Stimulated activated effector memory CD8-positive, alpha-beta T cell treated with anti-CD3 and anti-CD28 coated beads, Interleukin-12 subunit alpha, Interleukin-12 subunit beta, amount 100 ng/mL, for 72 hours (primary cell): ENCODE measurements around the gene MAN2B2.
A peak's percentile ranks its signal among the peaks of the same experiment; 100 is the strongest.

Experiments used
- ATAC-seq: fragments of 150-1000 bp; cut with Tn5 transposase; 2 replicates; pipeline ENCODE4 v1.10.0; 2021
- DNase-seq, 2 donors: peaks; one replicate each; pipeline ENCODE4 v3.0.0; 2021 to 2022; ENCODE audit warnings: low spot score in 2 of 2
- H3K27ac Mint-ChIP-seq: one replicate; pipeline ENCODE4 v1.8.0; 2022; ENCODE audit warnings: mild to moderate bottlenecking, mixed read lengths
- H3K36me3 Mint-ChIP-seq: one replicate; pipeline ENCODE4 v1.8.0; 2022; ENCODE audit warnings: mild to moderate bottlenecking, mixed read lengths
- H3K4me1 Mint-ChIP-seq: one replicate; pipeline ENCODE4 v1.8.0; 2022; ENCODE audit warnings: mixed read lengths
- H3K4me3 Mint-ChIP-seq: one replicate; pipeline ENCODE4 v1.8.0; 2022; ENCODE audit warnings: mild to moderate bottlenecking, mixed read lengths
- H3K9me3 Mint-ChIP-seq: one replicate; pipeline ENCODE4 v1.8.0; 2022; ENCODE audit warnings: mixed read lengths

Gene MAN2B2

DNA sequence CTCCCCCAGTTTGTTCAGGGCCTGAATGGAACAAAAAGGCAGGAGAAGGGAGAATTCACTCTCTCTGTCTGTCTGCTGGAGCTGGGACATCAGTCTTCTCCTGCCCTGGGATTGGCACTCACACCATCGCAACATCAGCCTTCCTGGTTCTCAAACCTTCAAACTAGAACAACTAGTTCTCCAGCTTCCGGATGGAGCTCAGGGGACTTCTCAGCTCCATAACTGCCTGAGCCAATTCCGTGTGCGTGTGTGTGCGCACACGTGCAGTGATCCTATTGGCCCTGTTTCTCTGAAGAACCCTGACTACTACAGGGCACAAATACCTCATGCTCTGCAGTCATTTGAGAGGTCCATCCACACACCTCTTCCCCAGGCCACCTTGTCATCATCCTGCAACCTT is 18.7 kb upstream of the MAN2B2 start:
- Mint-ChIP-seq H3K4me1 (peaks cover 13% of the 10 kb centered on the region), H3K4me3 (no peak overlapping the region), H3K27ac (no peak overlapping the region), H3K9me3 (peaks cover 9% of the 10 kb centered on the region), H3K36me3 (no peaks in the 10 kb centered on the region)
- ATAC-seq (no peak), DNase-seq (no peak)

GRCh38 chr4:6557185-6557584 is 17.8 kb upstream of the MAN2B2 start:
- DNase-seq: no peak
- Mint-ChIP-seq H3K27ac (no peak overlapping the region), H3K4me3 (no peak overlapping the region), H3K4me1 (peaks cover 20% of the 10 kb centered on the region), H3K9me3 (peaks cover 5% of the 10 kb centered on the region), H3K36me3 (no peaks in the 10 kb centered on the region)
- no peak for ATAC-seq

- DNase-seq (no peak), ATAC-seq (no peak)
- no peak overlapping the region for H3K4me3 Mint-ChIP-seq
- no peaks in the 10 kb centered on the region for H3K9me3 Mint-ChIP-seq
- no peaks in the 10 kb centered on the region for H3K36me3 Mint-ChIP-seq
- no peak overlapping the region for H3K27ac Mint-ChIP-seq
- peaks cover 20% of the 10 kb centered on the region for H3K4me1 Mint-ChIP-seq
Observed at GRCh38 chr4:6557856-6558255, 17.1 kb upstream of the MAN2B2 start.

DNA sequence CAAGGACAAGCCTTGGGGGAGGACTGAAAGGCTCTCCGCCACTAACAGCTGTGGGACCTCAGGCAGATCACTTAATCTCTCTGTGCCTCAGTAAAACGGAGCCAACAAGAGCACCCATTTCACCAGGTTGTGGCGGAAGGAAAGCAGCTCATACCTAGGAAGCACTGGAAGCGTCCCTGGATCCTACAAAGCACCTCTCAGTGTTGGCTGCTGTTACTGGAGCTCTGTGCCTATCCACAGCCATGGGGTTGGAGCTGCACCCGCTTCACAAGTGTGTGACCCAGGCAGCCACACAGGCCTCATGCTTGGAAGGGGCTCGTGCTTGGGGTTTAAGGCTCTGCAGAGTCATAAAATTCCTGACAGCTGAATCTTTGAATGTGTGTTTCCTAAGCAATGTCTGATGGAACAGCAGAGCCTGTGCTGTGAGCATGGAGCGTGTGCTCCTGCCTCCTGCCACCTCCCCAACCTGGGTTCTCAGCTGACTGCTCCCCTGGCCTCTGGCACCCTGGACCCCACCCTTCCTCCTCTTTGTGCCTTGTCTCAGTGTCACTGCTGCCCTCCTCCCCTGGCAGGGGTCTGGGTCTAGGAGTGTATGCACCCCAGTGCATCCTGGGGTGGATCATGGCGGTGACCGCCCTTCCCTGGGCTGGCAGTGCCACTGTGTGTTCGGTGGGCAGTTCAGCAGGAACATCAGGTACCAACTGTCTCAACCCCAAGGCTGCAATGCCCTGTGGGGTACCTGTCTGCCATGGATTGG is 14.4 kb upstream of the MAN2B2 start:
- Mint-ChIP-seq H3K4me1 (peaks cover 20% of the 10 kb centered on the region), H3K4me3 (no peak overlapping the region), H3K27ac (no peak overlapping the region), H3K9me3 (no peaks in the 10 kb centered on the region), H3K36me3 (peaks cover 2% of the 10 kb centered on the region)
- ATAC-seq: no peak
- no peak for DNase-seq

GRCh38 chr4:6561173-6561516 is 13.8 kb upstream of the MAN2B2 start:
- Mint-ChIP-seq H3K4me3 (no peak overlapping the region), H3K4me1 (peaks cover 20% of the 10 kb centered on the region), H3K36me3 (peaks cover 6% of the 10 kb centered on the region), H3K9me3 (no peaks in the 10 kb centered on the region), H3K27ac (no peak overlapping the region)
- ATAC-seq (no peak), DNase-seq (no peak)

DNA sequence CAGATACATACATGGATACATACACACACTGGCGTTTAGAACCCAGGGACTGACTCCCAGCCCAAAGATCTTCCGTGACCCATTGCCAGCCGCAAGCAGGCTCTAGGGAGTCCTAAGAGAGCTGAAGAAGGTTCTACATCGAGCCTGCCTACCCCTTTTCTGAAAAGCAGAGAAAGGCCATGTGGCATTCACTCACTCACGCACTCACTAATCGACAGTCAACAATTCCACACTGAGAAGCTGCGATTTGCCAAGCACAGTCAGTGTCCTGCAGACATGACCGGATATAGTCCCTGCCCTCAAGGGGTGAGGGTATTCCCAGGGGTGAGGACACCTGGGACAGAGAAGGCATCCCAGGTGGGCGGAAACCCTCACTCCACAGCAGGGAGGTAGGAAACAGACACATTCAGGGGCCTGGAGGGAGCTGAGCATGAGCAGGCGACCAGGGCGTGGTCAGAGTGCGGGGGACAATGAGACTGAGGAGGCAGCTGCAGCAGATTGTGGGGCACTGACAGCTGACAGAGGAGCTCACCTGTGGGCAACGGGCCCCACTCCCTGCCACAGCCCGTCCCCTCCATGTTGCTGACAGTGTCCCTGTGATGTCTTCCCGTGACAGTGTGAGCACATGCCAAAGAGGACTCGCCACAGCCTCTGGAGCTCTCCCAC is 13.2 kb upstream of the MAN2B2 start:
- H3K36me3 Mint-ChIP-seq: peaks cover 6% of the 10 kb centered on the region
- H3K9me3 Mint-ChIP-seq: no peaks in the 10 kb centered on the region
- DNase-seq: no peak
- H3K4me1 Mint-ChIP-seq: peaks cover 20% of the 10 kb centered on the region
- ATAC-seq: no peak
- H3K27ac Mint-ChIP-seq: no peak overlapping the region
- H3K4me3 Mint-ChIP-seq: no peak overlapping the region

DNA sequence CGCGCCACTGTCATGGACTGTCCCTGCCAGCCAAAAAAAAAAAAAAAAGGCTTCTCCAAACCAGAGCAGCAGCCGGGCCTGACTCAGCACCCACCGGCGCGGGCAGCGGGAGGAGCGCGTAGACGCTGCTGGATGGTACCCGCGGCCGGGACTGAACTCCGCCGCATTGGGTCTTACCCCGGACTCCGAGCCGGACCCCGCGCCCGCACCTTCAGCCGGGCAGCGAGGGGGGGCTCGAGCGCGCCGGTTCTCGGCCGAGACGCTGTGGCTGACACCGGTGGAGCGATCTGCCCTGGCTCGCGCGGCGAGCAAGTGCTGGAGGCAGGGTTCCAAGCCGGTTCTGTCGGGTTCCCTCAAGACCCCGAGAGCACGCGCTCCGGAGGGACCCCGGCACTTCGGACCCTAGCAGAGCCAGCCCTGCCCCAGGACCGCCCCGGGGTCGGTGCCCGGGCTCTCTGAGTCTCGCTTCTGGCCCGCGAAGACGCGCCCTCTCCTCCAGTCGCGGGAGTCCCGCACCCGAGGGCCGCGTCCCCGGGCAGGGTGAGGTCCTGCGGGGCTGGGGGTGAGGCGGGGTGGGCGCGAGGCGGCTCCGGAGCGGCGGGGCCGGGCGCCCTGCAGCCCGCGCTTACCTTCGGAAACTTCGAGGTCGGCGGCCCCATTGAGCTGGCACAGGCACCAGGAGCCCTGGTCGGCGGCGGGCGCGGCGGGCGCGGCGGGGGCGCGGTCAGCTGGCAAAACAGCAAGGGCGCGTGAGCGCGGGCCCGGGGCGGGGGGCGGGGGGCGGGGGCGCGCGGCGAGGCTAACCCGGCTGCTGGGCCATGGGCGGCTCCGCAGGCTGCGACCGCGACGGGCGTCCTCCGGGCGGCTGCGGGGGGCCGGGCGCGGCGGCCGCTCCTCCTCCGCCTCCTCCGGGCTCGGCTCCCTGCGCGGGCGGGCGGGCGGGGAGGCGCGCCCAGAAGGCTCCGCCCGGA is 11.8 kb upstream of the MAN2B2 start:
- H3K4me1 Mint-ChIP-seq: peaks cover 13% of the 10 kb centered on the region
- H3K9me3 Mint-ChIP-seq: no peaks in the 10 kb centered on the region
- H3K36me3 Mint-ChIP-seq: peaks cover 6% of the 10 kb centered on the region
- DNase-seq (no peak), ATAC-seq (peak; percentile 44)
- H3K4me3 Mint-ChIP-seq: peak overlapping the region; percentile 10
- no peak overlapping the region for H3K27ac Mint-ChIP-seq

- peaks cover 13% of the 10 kb centered on the region for H3K4me1 Mint-ChIP-seq
- peaks cover 6% of the 10 kb centered on the region for H3K36me3 Mint-ChIP-seq
- H3K27ac Mint-ChIP-seq: no peak overlapping the region
- ATAC-seq (no peak), DNase-seq (no peak)
- peak overlapping the region; percentile 20 for H3K4me3 Mint-ChIP-seq
- H3K9me3 Mint-ChIP-seq: no peaks in the 10 kb centered on the region
Observed at GRCh38 chr4:6563935-6564645, 10.9 kb upstream of the MAN2B2 start.

DNA sequence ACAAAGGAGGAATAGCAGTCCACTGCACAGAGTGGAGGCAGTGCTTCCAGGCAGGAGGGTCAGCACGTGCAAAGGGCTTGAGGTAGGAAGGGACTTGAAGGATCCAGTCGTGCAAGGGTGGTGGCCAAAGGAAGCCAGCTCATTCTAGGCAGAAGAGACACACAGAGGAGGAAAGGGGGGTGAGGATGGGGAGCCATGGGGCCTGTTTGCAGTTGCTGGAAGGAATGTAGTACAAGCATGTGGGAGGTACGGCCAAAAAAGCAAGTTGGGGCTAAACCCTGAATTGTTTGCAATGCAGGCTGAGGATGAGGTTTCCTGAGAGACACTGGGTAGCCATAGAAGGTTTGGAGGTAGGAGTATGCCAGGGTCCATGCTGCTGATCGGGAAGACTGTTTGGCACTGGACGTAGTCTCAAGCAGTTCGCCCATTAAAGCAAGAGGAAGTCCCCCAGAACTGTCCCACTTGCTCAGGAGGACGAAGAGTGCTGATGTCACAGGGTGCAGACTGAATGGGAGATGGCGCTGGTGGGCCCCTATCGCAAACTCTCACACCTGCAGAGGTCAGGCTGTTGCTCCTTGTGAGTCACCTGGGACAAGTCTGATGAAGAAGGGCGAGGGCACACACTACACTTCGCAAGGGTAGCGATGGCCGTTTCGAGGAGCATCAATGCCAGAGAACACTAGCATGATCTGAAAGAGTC is 9.1 kb upstream of the MAN2B2 start:
- no peak for DNase-seq
- H3K36me3 Mint-ChIP-seq: peaks cover 6% of the 10 kb centered on the region

DNA sequence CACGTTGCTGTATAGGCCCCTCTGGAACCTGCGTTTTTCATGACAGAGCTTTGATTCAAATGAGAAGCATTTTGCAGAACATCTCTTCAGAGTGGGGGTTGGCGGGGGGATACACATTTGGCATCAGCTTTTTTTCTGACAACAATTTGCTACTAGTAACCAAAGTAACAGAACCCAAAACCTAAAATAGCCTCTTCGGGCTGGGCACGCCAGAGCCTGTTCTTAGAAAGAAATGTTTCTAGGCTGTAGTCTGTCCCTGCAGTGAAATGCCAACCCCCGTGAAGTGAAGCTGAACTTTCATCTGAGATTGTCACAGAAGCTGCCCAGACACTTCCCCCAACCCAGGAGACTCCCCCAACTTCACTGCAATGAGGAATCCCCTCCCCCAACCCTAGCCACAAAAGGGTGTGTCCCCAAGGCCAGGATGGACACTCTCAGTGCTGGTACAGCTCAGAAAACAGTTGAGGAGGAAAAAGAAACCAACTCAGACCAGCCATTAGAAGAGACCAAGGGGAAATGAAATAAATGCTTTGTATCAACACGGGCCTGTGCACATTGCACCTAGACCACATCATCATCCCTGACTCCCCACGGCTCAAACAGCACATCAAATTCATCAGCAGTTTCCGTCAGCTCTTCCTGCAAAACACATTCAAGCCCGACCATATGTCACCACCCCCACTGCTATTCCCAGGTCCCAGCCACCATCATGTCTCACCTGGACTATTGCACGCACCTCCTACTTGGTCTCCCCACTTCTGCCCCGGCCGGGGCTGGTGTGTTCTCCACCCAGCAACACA is 8.4 kb upstream of the MAN2B2 start:
- H3K4me1 Mint-ChIP-seq: peaks cover 4% of the 10 kb centered on the region
- H3K36me3 Mint-ChIP-seq: peaks cover 6% of the 10 kb centered on the region
- no peaks in the 10 kb centered on the region for H3K9me3 Mint-ChIP-seq
- H3K4me3 Mint-ChIP-seq: no peak overlapping the region
- DNase-seq (no peak), ATAC-seq (no peak)
- H3K27ac Mint-ChIP-seq: no peak overlapping the region

More for the DNA sequence above, 9.1 kb upstream of the MAN2B2 start:
- Mint-ChIP-seq H3K4me1 (peaks cover 12% of the 10 kb centered on the region), H3K27ac (no peak overlapping the region), H3K4me3 (no peak overlapping the region), H3K9me3 (no peaks in the 10 kb centered on the region)
- ATAC-seq: no peak

- no peak overlapping the region for H3K4me3 Mint-ChIP-seq
- no peaks in the 10 kb centered on the region for H3K9me3 Mint-ChIP-seq
- no peak for ATAC-seq
- DNase-seq: no peak
- H3K4me1 Mint-ChIP-seq: no peaks in the 10 kb centered on the region
- no peak overlapping the region for H3K27ac Mint-ChIP-seq
- peaks cover 6% of the 10 kb centered on the region for H3K36me3 Mint-ChIP-seq
Observed at GRCh38 chr4:6567218-6567617, 7.8 kb upstream of the MAN2B2 start.

GRCh38 chr4:6568148-6568547 is 6.8 kb upstream of the MAN2B2 start:
- Mint-ChIP-seq H3K36me3 (peaks cover 6% of the 10 kb centered on the region), H3K4me3 (no peak overlapping the region), H3K9me3 (no peaks in the 10 kb centered on the region), H3K27ac (no peak overlapping the region), H3K4me1 (no peaks in the 10 kb centered on the region)
- no peak for ATAC-seq
- DNase-seq: no peak

- ATAC-seq (peak; percentile 57), DNase-seq (no peak)
- H3K9me3 Mint-ChIP-seq: no peaks in the 10 kb centered on the region
- no peak overlapping the region for H3K27ac Mint-ChIP-seq
- no peak overlapping the region for H3K4me3 Mint-ChIP-seq
- no peaks in the 10 kb centered on the region for H3K4me1 Mint-ChIP-seq
- peaks cover 6% of the 10 kb centered on the region for H3K36me3 Mint-ChIP-seq
Observed at GRCh38 chr4:6568689-6569332, 6.2 kb upstream of the MAN2B2 start.
